ENCODE measurements around the gene NTN1. TPM values are rescaled to one million over a fixed set of nuclear protein-coding genes. Genes with fewer than 3 reads are reported as not detected.

The NTN1 gene
- total RNA-seq, 4 donors from 2014 or later, result 9.8 to 33.6 (median 17.6) TPM

DNA sequence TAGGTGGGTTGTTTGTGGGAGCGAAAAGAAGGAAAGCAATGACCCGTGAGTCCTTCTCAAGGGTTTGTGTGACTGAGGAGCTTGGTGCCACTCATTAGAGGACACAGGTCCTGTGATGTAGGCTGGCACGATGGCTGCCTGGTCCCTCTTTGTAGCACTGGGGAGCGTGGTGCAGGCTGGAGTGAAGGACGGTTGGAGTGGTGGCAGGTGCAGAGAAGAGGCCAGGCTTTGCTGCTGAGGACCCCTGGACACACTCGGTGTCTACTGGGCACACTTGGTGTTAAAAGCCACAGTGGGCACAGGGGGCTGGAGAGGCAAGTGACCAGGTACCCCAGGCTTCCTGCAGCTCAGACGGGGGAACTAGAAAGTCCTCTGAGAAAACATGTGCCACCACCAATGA lies 106.0 kb downstream of the NTN1 start:
- Histone ChIP-seq H3K4me3 (no peak overlapping the region), H3K27ac (no peak overlapping the region), H3K9me3 (no peaks in the 10 kb centered on the region), H3K27me3 (no peaks in the 10 kb centered on the region), H3K36me3 (no peaks in the 10 kb centered on the region), H3K4me1 (peaks cover 0 to 13% (median 0%) of the 10 kb centered on the region in 3 donors)
- WGBS, 2 donors, result 92 to 94% methylated on average over 4 to 6 of the region's 7 CpGs
- DNase-seq, result no peak
- intact Hi-C loops (cut with DNase I), result no loop called here
- no peak for TF ChIP-seq POLR2A (IDR thresholded peaks at IDR 0.05)
- TF ChIP-seq, protein P1, sequence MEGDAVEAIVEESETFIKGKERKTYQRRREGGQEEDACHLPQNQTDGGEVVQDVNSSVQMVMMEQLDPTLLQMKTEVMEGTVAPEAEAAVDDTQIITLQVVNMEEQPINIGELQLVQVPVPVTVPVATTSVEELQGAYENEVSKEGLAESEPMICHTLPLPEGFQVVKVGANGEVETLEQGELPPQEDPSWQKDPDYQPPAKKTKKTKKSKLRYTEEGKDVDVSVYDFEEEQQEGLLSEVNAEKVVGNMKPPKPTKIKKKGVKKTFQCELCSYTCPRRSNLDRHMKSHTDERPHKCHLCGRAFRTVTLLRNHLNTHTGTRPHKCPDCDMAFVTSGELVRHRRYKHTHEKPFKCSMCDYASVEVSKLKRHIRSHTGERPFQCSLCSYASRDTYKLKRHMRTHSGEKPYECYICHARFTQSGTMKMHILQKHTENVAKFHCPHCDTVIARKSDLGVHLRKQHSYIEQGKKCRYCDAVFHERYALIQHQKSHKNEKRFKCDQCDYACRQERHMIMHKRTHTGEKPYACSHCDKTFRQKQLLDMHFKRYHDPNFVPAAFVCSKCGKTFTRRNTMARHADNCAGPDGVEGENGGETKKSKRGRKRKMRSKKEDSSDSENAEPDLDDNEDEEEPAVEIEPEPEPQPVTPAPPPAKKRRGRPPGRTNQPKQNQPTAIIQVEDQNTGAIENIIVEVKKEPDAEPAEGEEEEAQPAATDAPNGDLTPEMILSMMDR (IDR thresholded peaks at IDR 0.05), result no peak

DNA sequence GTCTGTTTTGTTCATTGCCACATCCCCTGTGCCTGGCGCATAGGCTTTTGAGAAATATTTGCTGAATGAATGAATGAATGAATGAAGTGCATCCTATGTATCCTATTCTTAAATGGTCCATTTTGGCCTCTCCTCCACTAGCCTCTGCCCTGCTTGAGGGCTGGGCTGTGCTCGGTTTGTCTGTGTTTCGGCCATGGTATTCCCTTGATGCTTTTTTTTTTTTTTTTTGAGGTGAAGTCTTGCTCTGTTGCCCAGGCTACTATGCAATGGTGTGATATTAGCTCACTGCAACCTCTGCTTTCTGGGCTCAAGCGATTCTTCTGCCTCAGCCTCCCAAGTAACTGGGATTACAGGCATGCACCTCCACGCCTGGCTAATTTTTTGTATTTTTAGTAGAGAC lies 110.1 kb downstream of the NTN1 start:
- H3K36me3 ChIP-seq, result no peaks in the 10 kb centered on the region
- H3K4me3 ChIP-seq, result no peak overlapping the region
- intact Hi-C loops (cut with DNase I), result no loop called here
- H3K27me3 ChIP-seq, result no peaks in the 10 kb centered on the region
- peaks cover 0 to 11% (median 5%) of the 10 kb centered on the region in 3 donors for H3K4me1 ChIP-seq
- 72 to 74% methylated on average over 4 to 5 of the region's 5 CpGs for WGBS, 2 donors
- no peak for DNase-seq
- no peak overlapping the region for H3K27ac ChIP-seq
- H3K9me3 ChIP-seq, result no peaks in the 10 kb centered on the region
- TF ChIP-seq, protein P1 (IDR thresholded peaks at IDR 0.05), result no peak
- no peak for TF ChIP-seq POLR2A (IDR thresholded peaks at IDR 0.05)

DNA sequence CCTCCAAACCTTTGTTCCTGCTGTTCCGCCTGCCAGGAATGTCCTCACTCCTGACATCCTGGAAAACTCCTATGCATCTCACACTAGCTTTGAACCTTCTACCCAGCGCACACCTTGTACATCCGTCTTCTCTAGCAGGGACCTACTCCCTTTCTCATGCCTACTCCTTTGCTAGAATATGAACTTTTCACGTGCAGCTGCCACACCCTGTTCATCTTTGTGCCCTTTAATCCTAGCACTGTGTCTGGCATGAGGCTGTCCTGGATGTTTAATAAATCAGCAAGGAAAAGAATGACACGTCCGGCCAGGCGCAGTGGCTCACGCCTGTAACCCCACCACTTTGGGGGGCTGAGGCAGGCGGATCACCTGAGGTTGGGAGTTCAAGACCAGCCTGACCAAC lies 111.0 kb downstream of the NTN1 start:
- H3K4me1 ChIP-seq, result peaks cover 0 to 20% (median 5%) of the 10 kb centered on the region in 3 donors
- intact Hi-C loops (cut with DNase I), result no loop called here

DNA sequence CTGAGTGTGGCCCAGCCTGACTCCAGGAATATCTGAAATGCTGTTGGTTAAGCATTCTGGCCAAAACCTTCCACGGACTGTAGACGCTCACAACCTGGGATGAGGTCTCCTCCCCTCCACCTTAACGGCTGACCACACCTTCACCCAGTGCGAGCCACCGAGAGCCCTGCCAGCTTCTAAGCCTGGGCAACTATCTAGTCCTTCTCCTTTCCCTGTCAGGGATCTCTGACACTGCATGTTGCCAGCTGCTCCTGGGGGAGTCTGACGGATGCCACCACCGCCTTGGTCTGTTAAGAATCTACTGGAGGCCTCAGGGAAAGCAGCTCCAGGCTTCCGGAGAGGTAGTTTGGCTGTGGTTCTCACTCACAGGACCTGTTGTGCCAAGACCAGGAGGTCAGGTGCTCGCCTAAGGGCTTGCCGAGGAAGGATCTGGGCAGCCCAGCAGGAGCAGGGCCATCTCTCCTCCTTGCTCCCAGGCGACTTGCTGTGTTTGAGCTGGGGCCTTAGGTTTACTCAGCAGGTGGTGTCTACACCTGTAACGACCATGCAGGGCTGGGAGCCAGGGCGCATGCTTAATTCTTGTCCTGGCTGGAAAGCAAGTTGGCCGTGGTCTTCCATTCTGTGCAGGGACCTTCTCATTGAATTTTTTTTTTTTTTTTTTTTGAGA lies 111.8 kb downstream of the NTN1 start:
- WGBS, 2 donors, result 56 to 67% methylated on average over 8 to 9 of the region's 14 CpGs
- intact Hi-C loops (cut with DNase I), result no loop called here
- H3K27ac ChIP-seq, result no peak overlapping the region
- H3K9me3 ChIP-seq, result no peaks in the 10 kb centered on the region
- no peaks in the 10 kb centered on the region for H3K36me3 ChIP-seq
- H3K4me1 ChIP-seq, result peaks cover 0 to 24% (median 5%) of the 10 kb centered on the region in 3 donors
- H3K4me3 ChIP-seq, result no peak overlapping the region
- DNase-seq, result no peak
- no peaks in the 10 kb centered on the region for H3K27me3 ChIP-seq
- TF ChIP-seq POLR2A (IDR thresholded peaks at IDR 0.05), result no peak
- TF ChIP-seq, protein P1 (IDR thresholded peaks at IDR 0.05), result no peak

More for the DNA sequence above, 111.0 kb downstream of the NTN1 start:
- TF ChIP-seq, protein P1 (IDR thresholded peaks at IDR 0.05), result no peak
- TF ChIP-seq POLR2A (IDR thresholded peaks at IDR 0.05), result no peak
- Histone ChIP-seq H3K27ac (no peak overlapping the region), H3K4me3 (no peak overlapping the region), H3K27me3 (no peaks in the 10 kb centered on the region), H3K9me3 (no peaks in the 10 kb centered on the region), H3K36me3 (no peaks in the 10 kb centered on the region)
- 69 to 85% methylated on average over 4 to 7 of the region's 9 CpGs for WGBS, 2 donors
- DNase-seq, result no peak

DNA sequence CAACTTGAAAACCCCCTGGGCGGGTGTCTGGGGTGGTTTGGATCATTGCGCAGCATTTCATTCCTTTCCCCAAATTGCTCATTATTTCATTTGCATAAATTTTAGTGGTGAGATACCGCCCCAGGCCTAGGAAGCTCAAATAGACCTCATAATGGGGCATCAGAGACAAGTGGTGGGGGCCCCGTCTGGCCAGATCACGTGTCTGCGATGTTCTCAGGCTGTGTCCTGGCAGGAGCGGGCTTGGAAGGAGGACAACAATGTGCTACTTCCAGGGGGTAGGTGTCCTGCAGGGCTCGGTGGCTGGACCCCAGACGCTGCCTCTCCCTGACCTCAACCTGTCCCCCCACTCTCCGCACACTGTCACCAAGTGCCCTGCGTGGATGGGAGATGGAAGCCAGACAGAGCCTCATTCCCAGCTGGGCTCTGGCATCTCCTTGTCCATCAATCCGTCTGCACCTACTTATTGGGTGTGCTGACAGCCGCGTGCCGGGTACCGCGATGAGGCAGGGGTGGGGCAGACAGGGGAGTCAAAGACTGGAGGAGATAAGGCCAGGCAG lies 116.9 kb downstream of the NTN1 start:
- intact Hi-C loops (cut with DNase I), result no loop called here

More for the DNA sequence above, 116.9 kb downstream of the NTN1 start:
- TF ChIP-seq POLR2A (IDR thresholded peaks at IDR 0.05), result no peak
- TF ChIP-seq, protein P1 (IDR thresholded peaks at IDR 0.05), result no peak
- no peak for DNase-seq
- Histone ChIP-seq H3K27me3 (no peaks in the 10 kb centered on the region), H3K27ac (peak overlapping the region in 2 of 4 donors; percentile 20 to 49), H3K36me3 (no peaks in the 10 kb centered on the region), H3K9me3 (no peaks in the 10 kb centered on the region), H3K4me3 (no peak overlapping the region), H3K4me1 (peaks cover 0 to 22% (median 1%) of the 10 kb centered on the region in 3 donors)
- WGBS, 2 donors, result 65 to 85% methylated on average over 9 to 15 of the region's 17 CpGs
